Dermis blood vessel endothelial cell (primary cell): ENCODE measurements around the gene REPIN1. TPM values are rescaled to one million over a fixed set of nuclear protein-coding genes. Genes with fewer than 3 reads are reported as not detected.
A peak's percentile ranks its signal among the peaks of the same experiment; 100 is the strongest.

Experiments used
- DNase-seq: peaks from one replicate; pipeline ENCODE4 v3.0.0; 2010
- total RNA-seq: library from RNA; depleted of rRNA; stranded (reverse); fragments of >200 nt; gene quantifications from 2 replicates; pipeline ENCODE4 v1.2.3, GENCODE V29; 2014

The REPIN1 gene
- total RNA-seq: 83.9 and 124 TPM in 2 replicates

- DNase-seq: peak; percentile 92
Observed at GRCh38 chr7:150368096-150368883, at the start of gene REPIN1. Gene REPIN1, plus strand, starts transcription at chr7:150368822. Its CDS starts 890 bp downstream, at chr7:150369712.

- DNase-seq: no peak
Observed at GRCh38 chr7:150321788-150322113, 46.9 kb upstream of the REPIN1 start.

GRCh38 chr7:150322114-150322832 is 46.3 kb upstream of the REPIN1 start:
- DNase-seq: no peak

- peak; percentile 48 for DNase-seq
Observed at GRCh38 chr7:150322833-150323681, 45.6 kb upstream of the REPIN1 start, which contains the start of the genes ACTR3C and LRRC61. Gene ACTR3C, minus strand, starts transcription at chr7:150323545. Its CDS starts 28,249 bp downstream, at chr7:150295296. Gene LRRC61, plus strand, starts transcription at chr7:150323355. Its CDS starts 13,507 bp downstream, at chr7:150336862.

- peak; percentile 40 for DNase-seq
Observed at GRCh38 chr7:150323682-150324372, 44.8 kb upstream of the REPIN1 start.

- DNase-seq: peak; percentile 57
Observed at GRCh38 chr7:150324373-150324961, 44.2 kb upstream of the REPIN1 start.

- DNase-seq: no peak
Observed at GRCh38 chr7:150325110-150325611, 43.5 kb upstream of the REPIN1 start.

- DNase-seq: no peak
Observed at GRCh38 chr7:150325901-150326300, 42.7 kb upstream of the REPIN1 start.

GRCh38 chr7:150326657-150327268 is 41.9 kb upstream of the REPIN1 start:
- no peak for DNase-seq

- no peak for DNase-seq
Observed at GRCh38 chr7:150327308-150327707, 41.3 kb upstream of the REPIN1 start.

- no peak for DNase-seq
Observed at GRCh38 chr7:150329331-150330120, 39.1 kb upstream of the REPIN1 start.

- DNase-seq: no peak
Observed at GRCh38 chr7:150330211-150330885, 38.3 kb upstream of the REPIN1 start.

GRCh38 chr7:150332852-150333635 is 35.6 kb upstream of the REPIN1 start:
- no peak for DNase-seq

- no peak for DNase-seq
Observed at GRCh38 chr7:150333659-150334058, 35.0 kb upstream of the REPIN1 start.

- no peak for DNase-seq
Observed at GRCh38 chr7:150334108-150334507, 34.5 kb upstream of the REPIN1 start.

GRCh38 chr7:150335108-150335773 is 33.4 kb upstream of the REPIN1 start:
- DNase-seq: no peak

GRCh38 chr7:150335774-150336112 is 32.9 kb upstream of the REPIN1 start:
- no peak for DNase-seq

GRCh38 chr7:150336746-150337145 is 31.9 kb upstream of the REPIN1 start:
- no peak for DNase-seq
